DMS 273 (cell line): Measurements from ENCODE around the gene MACC1.

Source experiments
- DNase-seq: peaks from one replicate; lab custom pipeline; 2025; ENCODE audit not compliant: unreplicated experiment; lab: John Stamatoyannopoulos, UW

MACC1 gene

DNA sequence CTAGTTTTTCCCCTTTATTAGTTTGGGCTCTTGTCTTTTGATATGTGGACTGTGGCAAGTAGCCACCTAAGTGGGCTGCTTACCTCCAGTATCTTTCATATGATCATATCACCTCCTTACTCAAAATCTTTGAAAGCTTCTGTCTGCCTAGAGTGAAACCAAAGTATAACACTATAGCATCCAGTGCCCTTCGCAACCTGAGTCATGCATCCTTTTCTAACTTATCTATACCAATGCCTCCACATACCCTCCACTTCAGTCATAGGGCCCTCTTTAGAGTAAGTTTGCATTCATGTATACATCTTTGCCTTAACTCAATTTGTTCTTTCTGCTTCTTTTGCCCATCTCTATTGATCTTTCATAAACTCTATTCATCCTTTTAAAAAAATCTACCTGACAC, 15.7 kb upstream of the MACC1 start:
- DNase-seq, result no peak

DNA sequence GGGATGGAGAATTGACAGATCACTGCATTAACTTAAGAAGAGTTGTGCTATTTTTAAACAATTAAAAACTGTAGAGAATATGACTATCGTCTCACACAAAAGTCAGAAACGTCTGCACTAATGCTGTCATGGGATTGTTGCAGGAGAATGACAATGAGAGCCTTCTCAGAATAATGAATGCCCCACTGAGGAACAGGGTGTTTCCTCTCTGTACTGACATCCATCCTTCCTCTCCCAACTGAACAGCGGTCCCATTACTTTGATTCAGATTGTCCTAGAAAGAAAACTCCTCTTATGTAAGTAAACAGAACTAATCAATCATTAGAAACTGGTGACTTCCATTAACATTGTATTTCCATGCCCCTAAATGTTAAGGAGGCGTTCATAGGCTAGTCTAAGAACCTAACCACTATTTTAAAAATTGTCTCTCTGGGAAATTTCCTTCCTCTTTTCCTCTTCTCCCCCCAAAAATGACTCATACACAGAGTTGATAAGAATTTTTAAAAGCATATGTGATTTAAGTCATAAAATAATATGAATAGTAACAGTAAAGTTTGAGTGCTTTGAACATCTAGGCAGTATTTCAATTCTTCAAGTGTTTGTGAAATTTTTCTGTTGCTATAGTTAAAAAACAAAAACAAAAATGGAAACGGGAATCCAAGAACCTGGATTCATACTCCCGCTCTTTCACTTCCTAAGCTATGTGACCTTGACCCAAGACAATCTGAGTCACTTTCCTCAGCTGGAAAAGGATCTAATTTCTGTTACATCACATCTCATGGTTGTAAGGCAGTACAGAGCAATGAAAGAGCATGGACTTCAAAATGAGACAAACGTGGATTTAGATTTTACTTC, 12.7 kb upstream of the MACC1 start:
- no peak for DNase-seq

DNA sequence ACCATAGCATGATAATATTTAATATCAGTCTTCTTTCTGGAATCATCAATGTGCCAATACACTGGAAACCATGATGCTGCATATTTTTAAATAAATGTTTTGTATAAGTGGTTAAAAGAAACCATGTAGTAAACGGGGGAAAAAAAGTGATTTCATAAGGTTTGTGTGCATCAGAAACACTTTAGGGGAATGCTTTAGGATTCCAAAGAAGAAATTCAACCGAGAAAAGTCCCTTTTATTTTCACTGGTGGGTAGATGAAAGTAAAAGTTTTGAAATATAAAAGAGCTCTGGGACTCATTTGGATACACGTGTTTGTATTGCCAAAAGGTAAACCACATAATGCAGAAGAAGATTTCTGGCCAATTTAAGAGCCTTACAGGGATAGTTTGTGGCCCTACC, 11.9 kb upstream of the MACC1 start:
- no peak for DNase-seq

DNA sequence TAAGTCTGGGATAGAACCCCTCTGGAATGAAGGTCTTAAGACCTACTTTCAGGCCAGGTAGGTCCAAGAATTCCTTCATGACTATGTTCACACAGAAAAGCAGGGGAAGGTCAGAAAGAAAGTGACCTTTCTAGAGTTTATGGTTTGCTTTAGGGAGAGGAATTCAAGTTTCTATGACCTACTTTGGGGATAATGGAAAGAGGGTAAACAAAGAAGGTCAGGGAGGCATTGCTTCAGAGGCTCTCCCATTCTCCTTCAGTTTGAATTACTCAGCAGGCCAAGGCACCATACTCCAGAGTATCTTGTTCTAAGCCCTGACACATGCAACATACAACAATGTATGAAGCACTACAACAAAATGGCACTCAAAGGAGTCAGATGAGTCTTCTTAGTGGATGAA, 11.5 kb upstream of the MACC1 start:
- DNase-seq, result no peak

DNA sequence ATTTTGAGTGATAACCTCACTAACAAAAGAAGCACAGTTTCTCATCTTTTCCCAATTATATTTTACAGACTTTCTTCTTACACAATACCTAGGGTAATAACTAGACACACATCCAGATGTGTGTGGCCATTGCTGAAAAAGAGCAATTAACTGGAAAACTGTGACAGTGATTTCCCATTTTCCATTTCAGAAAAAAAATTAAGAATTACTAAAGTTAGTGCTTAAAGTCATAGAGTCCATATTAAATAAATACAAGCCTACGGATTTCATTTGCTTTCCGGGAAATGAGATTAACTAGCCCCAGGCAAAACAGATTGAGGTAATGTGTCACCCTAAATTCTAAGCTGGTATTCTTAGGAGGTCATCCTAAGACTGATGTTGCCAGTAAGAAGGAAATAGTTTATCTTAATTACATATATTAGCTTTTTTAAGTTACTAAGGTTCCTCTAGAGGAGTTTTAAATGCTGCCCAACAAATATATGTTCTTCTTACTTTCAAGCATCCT, 10.2 kb upstream of the MACC1 start:
- no peak for DNase-seq

DNA sequence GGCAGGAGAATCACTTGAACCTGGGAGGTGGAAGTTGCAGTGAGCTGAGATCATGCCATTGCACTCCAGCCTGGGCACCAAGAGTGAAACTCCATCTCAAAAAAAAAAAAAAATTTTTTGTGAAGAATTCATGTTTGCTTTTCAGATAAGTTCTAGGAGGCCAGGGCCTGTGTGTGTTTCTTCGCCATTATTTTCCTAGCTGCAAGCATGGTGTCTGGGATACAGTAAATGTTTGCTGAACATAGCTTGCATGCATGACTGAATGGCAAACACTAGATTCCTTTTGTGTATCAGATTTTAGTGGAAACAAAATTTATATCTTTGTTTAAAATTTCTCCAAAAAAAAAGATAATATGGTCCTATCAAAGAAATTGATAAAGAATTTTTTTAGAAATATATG, 9.7 kb upstream of the MACC1 start:
- no peak for DNase-seq

DNA sequence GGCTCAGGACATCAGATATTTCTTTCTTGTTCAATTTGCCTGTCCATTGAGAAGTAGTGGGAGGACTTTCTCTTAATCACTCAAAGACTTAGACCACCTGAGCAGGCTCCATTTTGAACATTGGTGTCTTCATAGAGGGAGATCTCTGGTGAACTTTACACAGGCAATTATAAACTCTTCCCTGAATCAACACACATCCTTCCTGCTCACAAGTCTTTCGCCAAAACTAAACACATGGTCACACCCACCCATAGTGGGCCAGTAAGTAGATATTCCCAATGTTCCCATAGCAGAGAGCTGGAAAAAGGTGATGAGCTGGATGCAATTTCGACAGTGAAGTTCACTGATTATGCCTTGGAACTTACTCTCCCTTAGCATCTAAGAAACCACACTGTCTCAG, 8.2 kb upstream of the MACC1 start:
- DNase-seq, result no peak

DNA sequence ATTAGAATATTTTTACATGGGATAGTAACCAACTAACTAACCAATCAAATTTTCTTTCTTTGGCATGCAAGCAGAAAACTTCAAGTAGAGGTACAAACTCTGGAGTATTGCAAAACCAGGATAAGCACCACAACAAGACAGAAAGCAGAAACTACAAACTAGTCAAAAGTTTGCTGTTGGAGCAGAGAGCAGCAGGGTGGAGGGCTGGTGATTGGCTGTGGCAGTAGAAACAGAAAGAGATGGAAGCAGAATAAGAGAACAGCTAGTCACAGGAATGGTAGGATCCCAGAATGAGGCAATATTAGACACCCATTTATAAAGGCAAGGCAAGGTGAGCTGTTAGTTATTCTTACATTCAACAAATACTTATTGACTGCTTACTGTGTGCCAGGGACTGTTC, 6.8 kb upstream of the MACC1 start:
- no peak for DNase-seq

DNA sequence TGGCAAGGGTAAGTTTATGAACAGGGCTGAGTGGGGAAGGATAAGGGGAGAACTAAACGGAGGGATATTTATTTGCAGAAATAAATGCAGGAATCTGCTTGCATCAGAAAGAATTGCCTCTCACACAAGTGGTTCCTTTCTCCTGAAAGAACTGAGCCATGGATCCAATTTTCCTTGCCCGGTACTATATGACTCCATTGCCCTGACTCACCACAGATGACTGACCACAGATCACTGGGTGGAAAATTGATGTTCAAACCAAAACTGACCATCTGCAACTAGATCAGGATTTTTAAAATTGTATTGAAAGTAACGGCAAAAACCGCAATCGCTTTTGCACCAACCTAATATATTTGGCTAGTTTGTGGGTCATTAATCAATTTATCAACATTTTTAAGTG, 6.2 kb upstream of the MACC1 start:
- DNase-seq, result no peak

DNA sequence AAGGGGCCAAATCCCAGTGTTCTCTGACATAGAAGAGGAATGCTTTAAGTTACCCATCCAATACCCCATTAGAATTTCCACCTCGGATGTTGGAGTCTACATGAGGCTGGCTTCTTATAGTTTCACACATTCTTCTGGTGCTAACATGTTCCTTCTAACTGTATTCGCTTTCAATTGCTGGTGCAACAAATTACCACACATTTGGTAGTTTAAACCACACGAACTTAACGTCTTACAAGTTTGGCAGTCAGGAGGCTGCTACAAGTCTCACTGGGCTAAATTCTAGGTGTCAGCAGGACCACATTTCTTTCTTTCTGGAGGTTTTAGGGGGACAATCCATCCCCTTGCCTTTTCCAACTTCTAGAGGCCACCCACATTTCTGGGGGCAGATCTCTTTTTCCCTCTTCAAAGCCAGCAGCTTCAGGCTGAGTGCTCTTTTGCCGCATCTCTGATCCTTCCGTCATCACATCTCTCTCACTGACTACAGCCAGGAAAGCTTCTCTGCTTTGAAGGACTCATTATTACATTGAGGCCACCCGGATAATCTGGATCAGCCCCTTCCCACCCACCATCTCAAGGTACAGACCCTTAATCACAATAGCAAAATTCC, 5.1 kb upstream of the MACC1 start:
- no peak for DNase-seq

DNA sequence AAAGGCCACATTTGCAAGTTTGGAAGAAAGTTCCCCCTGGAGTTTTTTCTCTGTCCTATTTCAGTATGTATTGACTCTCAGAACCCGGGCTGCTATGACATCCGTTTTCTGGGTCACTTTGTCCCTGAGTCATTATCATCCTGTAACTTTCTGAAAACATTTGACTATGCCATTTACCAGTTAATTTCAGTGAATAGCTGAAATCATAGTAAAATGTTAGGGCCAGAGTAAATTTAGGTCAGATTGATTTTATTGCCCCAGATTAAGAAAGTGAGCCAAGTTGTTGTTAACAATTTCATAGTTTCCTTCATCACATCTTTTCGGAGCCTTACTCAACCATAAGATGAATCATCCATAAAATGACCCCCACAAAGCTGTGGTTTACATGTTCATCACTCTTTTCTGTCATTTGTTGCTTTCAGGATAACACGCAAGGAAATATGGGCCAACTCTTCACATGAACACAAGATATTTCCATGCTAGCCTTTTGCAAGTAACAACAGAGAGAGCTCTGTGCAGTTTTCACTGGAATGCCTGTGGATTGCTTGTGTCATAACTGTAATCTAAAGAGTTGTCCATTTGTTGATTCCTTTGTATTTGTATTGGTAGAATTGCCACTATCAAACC, 3.9 kb upstream of the MACC1 start:
- no peak for DNase-seq

DNA sequence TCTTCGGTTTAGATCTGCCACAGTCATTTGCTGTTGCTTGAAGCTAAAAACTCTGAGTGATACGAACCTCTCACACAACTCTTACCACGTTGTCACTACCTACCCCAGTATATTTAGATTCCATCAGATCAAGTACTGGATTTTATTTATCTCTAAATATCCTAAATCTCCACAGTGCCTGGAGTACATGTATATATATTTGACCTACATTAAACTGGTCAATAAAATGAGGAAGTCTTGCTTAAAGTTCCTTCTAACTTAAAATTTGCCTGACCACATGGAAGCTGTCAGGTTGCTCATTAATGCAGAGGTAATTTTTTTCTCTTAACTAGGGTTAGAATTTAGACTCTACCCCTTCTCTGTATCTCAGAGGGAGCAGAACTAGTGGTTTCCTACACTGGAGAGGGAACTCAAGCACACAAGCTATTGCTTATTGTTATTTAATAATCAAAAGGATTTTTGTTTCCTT, 3.1 kb upstream of the MACC1 start:
- no peak for DNase-seq

DNA sequence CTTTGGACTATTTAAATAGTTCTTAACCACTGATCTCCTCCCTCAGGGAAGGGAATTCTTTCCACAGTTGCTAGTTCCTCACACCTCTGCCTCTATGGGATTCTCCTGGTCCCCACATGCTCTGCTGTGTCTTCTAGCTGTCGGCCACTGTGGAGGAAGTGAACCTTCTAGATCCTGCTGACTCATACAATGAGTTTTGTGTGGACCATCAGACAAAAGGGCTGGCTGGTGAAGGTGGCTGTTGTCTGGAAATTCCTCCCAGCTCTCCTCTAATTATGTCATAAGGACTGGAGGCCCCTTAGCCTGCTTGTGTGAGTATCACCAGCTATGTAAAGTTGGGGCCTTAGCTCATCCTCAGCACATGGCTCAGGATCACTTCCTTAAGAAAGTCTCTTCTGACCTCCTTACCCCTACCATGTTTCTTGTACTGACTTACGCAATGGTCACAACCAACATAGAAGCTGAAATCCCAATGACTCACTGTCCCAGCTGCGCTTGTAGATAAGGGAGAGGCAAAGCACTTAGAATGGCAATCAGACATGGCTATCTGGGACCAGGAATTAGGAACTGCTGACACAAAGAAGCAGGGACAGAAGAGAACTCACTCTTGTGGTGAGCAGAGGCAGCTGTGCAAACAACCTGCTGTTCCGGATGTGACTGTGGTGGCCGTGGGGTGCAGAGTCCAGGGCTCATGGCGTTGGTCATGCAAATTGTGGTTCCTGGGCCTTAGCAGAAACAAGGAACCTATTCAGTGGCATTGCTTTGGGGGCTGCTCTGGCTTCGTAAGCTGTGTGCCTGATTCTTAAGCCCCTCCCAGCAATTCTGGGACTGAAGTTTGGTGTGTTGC, 2.5 kb upstream of the MACC1 start:
- DNase-seq, result no peak

DNA sequence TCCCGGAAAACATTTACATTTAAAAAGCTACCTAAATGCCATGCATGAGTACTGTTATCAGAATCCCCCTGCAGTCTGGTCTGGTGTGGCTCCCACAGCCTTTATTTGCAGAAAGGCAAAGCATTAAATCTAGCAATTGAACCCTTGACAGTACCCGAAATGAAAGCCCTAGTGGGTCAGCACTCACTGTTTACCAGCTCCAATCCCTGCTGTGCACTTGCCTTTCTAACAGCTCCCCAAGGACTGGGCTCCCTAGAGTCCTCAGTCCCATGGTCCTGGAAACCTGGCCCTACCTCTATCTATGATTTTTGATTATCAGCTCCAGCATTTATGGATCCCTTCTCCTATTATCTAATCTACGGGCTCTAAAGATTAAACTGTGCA, 1.9 kb upstream of the MACC1 start:
- no peak for DNase-seq

DNA sequence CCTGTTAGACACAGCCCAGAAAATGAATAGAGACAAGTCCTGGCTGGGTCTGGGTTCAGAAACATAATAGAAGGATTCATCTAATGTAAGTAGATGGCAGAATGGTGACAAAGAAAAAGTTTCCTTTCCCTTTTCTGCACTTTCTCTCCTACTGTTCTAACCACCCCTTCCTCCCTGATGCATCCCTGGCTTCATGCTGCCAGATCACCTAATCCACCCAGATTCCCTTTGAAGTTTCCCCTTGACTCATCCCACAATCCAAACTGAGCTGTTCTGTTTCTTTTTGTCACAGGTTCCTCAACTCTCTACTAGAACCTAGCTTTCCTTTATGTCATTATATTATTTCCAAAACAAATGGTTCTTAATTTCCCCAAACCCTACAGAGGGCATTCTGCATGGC, 1.1 kb upstream of the MACC1 start:
- DNase-seq, result no peak

DNA sequence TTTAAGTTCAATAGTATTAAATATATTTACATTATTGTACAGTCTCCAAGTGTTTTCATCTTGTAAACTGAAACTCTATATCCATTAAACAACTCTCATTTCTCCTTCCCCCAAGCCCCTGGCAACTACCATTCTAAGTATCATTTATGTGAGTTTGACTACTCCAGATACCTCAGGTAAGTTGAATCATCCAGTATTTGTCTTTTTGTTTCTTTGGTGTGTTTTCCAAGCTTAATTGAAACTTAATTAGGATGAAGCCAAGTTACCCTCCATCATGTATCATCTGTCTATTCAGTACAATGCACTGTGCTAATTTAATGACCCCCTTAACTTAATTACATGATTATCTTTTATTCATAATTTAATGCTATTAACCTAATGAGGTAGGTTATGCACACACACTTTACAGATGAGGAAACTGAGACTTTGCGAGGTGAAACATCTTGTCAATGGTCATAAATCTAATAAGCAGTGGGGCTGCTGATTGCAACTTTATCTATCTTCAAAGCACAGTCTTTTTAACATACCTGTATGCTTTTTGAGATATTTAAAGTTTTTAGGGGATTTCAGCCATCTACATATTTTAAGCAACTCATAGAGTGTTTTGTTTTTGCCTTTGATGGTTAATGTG, 663 bp downstream of the MACC1 start:
- DNase-seq, result no peak

DNA sequence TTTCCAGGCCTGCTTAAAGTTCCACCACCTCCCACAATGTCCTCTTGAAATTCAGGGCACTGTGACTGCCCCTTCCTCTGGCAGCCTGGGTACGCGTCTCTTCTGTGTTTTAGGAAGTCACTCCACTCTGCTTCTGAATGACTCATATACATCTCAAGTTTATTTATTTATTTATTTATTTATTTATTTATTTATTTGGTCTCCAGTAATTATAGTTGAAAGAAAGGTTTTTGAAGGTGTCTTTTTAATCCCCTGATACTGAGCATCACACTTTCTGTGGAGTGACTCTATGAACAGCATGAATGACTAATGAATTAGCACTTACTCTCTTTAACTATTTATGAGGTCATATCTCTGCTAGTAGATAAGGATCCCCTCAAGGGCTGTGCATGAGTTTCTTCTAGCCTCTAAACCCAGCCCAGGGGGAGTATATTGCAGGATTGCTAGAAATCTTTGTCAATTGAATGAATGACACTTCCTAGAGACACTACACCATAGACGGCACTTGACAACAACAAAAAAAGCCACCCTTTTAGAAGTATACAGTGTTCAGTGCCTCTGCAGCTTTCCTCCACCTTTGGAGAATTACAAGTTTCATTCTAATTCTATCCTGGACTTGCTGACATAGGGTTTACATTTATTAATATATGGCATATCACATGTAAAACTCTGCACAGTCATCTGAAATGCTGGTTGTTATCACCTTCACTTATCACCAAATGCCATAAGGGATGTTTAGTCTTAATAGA, 2.1 kb downstream of the MACC1 start:
- DNase-seq, result no peak

DNA sequence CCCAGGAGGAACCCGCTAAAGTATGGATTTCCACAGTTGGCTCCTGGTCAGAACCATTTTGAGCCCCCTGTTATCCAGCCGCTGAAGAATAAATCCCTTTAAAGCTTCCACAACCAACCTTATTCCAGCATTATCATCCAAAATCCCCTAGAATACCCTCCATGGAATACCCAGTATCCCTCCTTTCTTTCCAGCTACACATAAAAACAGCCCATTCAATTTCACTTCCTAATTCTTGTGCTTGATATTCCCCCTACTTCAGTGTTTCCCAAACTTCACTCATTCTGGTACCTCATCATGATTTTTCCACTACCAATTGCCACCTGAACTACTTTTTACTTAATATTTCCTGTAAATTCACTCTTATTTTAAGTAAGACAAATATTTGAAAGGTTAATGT, 3.1 kb downstream of the MACC1 start:
- no peak for DNase-seq

DNA sequence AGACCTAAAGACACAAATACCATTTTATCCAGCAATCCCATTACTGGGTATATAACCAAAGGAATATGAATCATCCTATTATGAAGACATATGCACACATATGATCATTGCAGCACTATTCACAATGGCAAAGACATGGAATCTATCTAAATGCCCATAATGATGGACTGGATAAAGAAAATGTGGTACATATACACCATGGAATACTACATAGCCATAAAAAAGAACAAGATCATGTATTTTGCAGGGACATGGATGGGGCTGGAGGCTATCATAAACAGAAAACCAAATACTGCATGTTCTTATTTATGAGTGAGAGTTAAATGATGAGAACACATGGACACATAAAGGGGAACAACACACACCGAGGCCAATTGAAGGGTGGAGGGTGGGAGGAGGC, 3.8 kb downstream of the MACC1 start:
- DNase-seq, result no peak

DNA sequence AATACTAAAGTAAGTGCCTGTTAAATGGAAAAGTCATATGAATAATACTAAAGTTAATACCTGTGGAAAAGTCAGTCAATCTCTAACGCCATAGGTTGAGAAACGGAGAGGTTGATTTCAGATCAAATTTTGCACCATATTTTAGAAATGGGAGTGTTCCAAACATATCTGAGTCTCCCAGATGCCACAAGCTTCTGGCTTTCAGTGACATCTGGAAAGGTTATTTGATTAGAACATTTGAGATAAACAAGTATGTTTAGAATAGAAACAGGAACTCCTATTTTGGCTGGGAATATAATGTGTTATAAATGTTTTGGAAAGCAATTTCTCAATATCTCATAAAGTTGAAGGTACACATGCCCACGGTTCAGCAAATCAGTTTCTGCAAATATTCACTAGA, 5.8 kb downstream of the MACC1 start:
- no peak for DNase-seq
